ENCODE measurements around the gene RXRA.

The RXRA gene

GRCh38 chr9:134459573-134459972 is 133.3 kb downstream of the RXRA start:
- no peak for DNase-seq
- Mint-ChIP-seq H3K36me3 (ENCODE audit: low read depth) (no peaks in the 10 kb centered on the region), H3K9me3 (no peaks in the 10 kb centered on the region), H3K27me3 (ENCODE audit: low read depth, poor library complexity) (no peaks in the 10 kb centered on the region), H3K4me1 (peaks cover 37% of the 10 kb centered on the region), H3K27ac (no peak overlapping the region), H3K4me3 (no peak overlapping the region)
- no peak for TF ChIP-seq CTCF (IDR thresholded peaks at IDR 0.05)

GRCh38 chr9:134460206-134460605 is 134.0 kb downstream of the RXRA start:
- Mint-ChIP-seq H3K27me3 (ENCODE audit: low read depth, poor library complexity) (no peaks in the 10 kb centered on the region), H3K4me1 (peaks cover 33% of the 10 kb centered on the region), H3K27ac (no peak overlapping the region), H3K4me3 (no peak overlapping the region), H3K9me3 (no peaks in the 10 kb centered on the region), H3K36me3 (ENCODE audit: low read depth) (no peaks in the 10 kb centered on the region)
- TF ChIP-seq CTCF (IDR thresholded peaks at IDR 0.05): no peak
- no peak for DNase-seq

- H3K4me3 Mint-ChIP-seq: no peak overlapping the region
- no peaks in the 10 kb centered on the region for H3K36me3 Mint-ChIP-seq (ENCODE audit: low read depth)
- TF ChIP-seq CTCF (IDR thresholded peaks at IDR 0.05): no peak
- no peak for DNase-seq
- H3K9me3 Mint-ChIP-seq: no peaks in the 10 kb centered on the region
- peaks cover 33% of the 10 kb centered on the region for H3K4me1 Mint-ChIP-seq
- H3K27me3 Mint-ChIP-seq (ENCODE audit: low read depth, poor library complexity): no peaks in the 10 kb centered on the region
- H3K27ac Mint-ChIP-seq: no peak overlapping the region
These were observed 134.6 kb downstream of the RXRA start for GRCh38 chr9:134460896-134461295.

GRCh38 chr9:134461426-134461982 is 135.2 kb downstream of the RXRA start:
- Mint-ChIP-seq H3K36me3 (ENCODE audit: low read depth) (no peaks in the 10 kb centered on the region), H3K27ac (no peak overlapping the region), H3K4me1 (peaks cover 27% of the 10 kb centered on the region), H3K27me3 (ENCODE audit: low read depth, poor library complexity) (no peaks in the 10 kb centered on the region), H3K9me3 (no peaks in the 10 kb centered on the region), H3K4me3 (no peak overlapping the region)
- DNase-seq: no peak
- no peak for TF ChIP-seq CTCF (IDR thresholded peaks at IDR 0.05)

- H3K9me3 Mint-ChIP-seq: no peaks in the 10 kb centered on the region
- H3K4me3 Mint-ChIP-seq: no peak overlapping the region
- H3K27me3 Mint-ChIP-seq (ENCODE audit: low read depth, poor library complexity): no peaks in the 10 kb centered on the region
- DNase-seq: no peak
- no peak overlapping the region for H3K27ac Mint-ChIP-seq
- peaks cover 27% of the 10 kb centered on the region for H3K4me1 Mint-ChIP-seq
- no peak for TF ChIP-seq CTCF (IDR thresholded peaks at IDR 0.05)
- H3K36me3 Mint-ChIP-seq (ENCODE audit: low read depth): no peaks in the 10 kb centered on the region
These were observed 136.1 kb downstream of the RXRA start for GRCh38 chr9:134462318-134462717.

- no peaks in the 10 kb centered on the region for H3K36me3 Mint-ChIP-seq (ENCODE audit: low read depth)
- peaks cover 24% of the 10 kb centered on the region for H3K4me1 Mint-ChIP-seq
- TF ChIP-seq CTCF (IDR thresholded peaks at IDR 0.05): no peak
- no peak for DNase-seq
- no peak overlapping the region for H3K4me3 Mint-ChIP-seq
- H3K27ac Mint-ChIP-seq: no peak overlapping the region
- no peaks in the 10 kb centered on the region for H3K9me3 Mint-ChIP-seq
- H3K27me3 Mint-ChIP-seq (ENCODE audit: low read depth, poor library complexity): no peaks in the 10 kb centered on the region
These were observed 137.0 kb downstream of the RXRA start for GRCh38 chr9:134463280-134463679.

Measured in nephron progenitor cell (in vitro differentiated cells).